Measurements from ENCODE around the gene SFXN5. TPM values are rescaled to one million over a fixed set of nuclear protein-coding genes. Genes with fewer than 3 reads are reported as not detected.
A peak's percentile ranks its signal among the peaks of the same experiment; 100 is the strongest.

Gene SFXN5
- total RNA-seq, 1 experiment from 2014 or later: 20.5 TPM

DNA sequence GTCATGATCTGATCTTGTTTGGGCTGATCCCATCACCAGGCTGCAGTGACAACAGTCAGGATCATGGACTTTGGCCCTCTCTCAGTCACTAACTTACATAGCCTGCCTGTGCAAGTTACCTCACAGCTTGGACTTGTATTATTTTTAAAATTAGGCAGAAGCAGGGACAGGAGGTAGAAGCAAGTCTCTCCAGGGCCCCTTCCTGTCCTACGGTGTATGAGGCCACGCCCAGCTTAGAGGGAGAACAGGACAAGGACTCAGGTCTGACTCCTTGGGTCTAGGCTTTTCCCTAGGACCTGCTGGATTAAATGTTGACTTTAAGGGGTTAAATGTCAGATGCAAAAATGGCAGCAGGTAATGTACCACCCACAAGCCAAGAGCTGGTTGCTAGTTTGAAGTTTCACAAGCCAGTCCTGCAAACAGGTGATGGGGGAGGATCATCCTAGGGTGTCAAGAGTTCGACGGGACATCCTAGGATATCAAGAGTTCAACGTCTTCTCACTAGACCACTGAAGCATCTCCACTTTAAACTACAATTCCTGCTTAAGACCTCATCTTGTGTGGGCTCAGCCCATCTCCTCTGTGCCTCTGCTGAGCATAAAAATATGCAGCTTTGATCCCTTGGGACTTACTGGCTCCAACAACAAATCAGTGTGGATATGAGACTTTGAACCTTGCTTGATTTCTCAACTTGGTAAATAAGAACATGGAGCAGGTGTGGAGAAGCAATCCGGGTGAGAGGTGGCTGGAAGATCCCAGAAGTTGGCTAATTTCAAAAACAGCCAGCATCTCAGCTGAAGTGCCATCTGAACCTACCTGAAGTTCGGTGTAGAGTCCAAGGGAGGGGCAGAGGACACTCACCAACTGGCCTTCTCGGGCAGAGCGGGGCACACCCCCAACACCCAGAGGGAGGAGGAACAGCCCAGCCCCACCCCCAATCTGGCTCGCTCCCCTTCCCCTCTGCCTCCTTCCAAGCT is 39.5 kb downstream of the SFXN5 start:
- H3K9me3 ChIP-seq (replicated peaks): no peaks in the 10 kb centered on the region
- no peak for DNase-seq
- H3K27ac ChIP-seq: no peak overlapping the region
- no peaks in the 10 kb centered on the region; the same call in 1 of the 2 replicates for H3K36me3 ChIP-seq
- H3K4me1 ChIP-seq: no peaks in the 10 kb centered on the region
- no peaks in the 10 kb centered on the region for H3K27me3 ChIP-seq
- no peak overlapping the region for H3K4me3 ChIP-seq

DNA sequence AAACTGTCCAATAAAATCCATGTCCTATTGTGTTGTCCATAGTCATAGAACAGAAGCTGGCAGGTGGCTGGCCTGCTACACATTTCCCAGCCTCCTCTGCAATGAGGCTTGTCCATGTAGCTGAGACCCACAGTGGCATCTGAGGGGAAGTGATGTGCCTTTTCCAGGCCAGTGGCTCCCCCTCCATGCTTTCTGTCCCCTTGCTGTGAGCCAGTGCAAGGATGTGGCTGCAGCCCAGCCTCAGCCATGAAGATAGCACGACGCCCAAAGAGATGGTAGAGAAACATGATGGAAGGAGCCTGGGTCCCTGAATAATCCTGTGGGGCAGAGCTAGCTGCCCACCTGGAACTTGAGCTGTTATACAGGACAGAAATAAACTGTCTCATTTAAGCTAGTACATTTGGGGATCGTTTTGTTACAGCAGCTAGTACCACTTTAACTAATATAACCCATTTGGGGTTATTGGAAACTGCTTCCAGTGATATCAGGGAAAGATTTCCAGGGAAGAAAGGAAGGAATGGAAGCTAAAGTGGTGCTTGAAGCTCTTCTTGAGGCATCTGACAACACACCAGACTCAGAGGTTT is 40.3 kb downstream of the SFXN5 start:
- no peaks in the 10 kb centered on the region for H3K27me3 ChIP-seq
- H3K36me3 ChIP-seq: no peaks in the 10 kb centered on the region; the same call in 1 of the 2 replicates
- no peak overlapping the region for H3K27ac ChIP-seq
- no peaks in the 10 kb centered on the region for H3K9me3 ChIP-seq (replicated peaks)
- no peak overlapping the region for H3K4me3 ChIP-seq
- no peak for DNase-seq
- no peaks in the 10 kb centered on the region for H3K4me1 ChIP-seq

DNA sequence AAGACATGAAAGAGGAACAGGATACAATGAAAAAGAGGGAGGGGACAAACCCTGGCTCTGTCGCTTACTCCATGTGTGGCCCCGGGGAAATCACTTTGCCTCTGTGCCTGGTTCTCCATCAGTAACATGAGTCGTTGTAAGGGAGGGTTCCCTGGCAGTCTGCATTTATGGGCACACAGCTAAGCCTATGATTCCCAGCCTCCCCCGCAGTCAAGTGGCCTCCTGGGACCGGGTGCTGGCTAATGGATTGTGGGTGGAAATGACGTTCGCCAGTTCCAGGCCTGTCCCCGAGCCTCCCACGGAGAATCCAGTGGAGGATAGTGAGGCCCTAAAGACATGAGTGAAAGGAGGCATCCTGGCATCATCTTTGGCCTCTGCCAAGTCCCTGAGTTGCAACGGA is 42.7 kb downstream of the SFXN5 start:
- Histone ChIP-seq H3K27me3 (no peaks in the 10 kb centered on the region), H3K4me3 (no peak overlapping the region), H3K9me3 (replicated peaks) (no peaks in the 10 kb centered on the region), H3K36me3 (no peaks in the 10 kb centered on the region; the same call in 1 of the 2 replicates), H3K27ac (no peak overlapping the region), H3K4me1 (no peaks in the 10 kb centered on the region)
- DNase-seq: peak; percentile 45

GRCh38 chr2:73027340-73027739 is 44.2 kb downstream of the SFXN5 start:
- no peak overlapping the region for H3K27ac ChIP-seq
- DNase-seq: no peak
- H3K4me3 ChIP-seq: no peak overlapping the region

GRCh38 chr2:73023497-73023896 is 48.0 kb downstream of the SFXN5 start:
- Histone ChIP-seq H3K4me3 (no peak overlapping the region), H3K27me3 (no peaks in the 10 kb centered on the region), H3K9me3 (replicated peaks) (no peaks in the 10 kb centered on the region), H3K4me1 (no peaks in the 10 kb centered on the region), H3K36me3 (peaks cover 4% of the 10 kb centered on the region), H3K27ac (no peak overlapping the region)
- no peak for DNase-seq

More at GRCh38 chr2:73027340-73027739, 44.2 kb downstream of the SFXN5 start:
- H3K36me3 ChIP-seq: no peaks in the 10 kb centered on the region; the same call in 1 of the 2 replicates
- no peaks in the 10 kb centered on the region for H3K4me1 ChIP-seq
- H3K27me3 ChIP-seq: no peaks in the 10 kb centered on the region
- no peaks in the 10 kb centered on the region for H3K9me3 ChIP-seq (replicated peaks)

GRCh38 chr2:73022024-73022568 is 49.4 kb downstream of the SFXN5 start:
- Histone ChIP-seq H3K4me1 (no peaks in the 10 kb centered on the region), H3K27ac (no peak overlapping the region), H3K4me3 (no peak overlapping the region), H3K27me3 (no peaks in the 10 kb centered on the region), H3K9me3 (replicated peaks) (no peaks in the 10 kb centered on the region), H3K36me3 (peaks cover 4% of the 10 kb centered on the region)
- no peak for DNase-seq

- no peak for DNase-seq
- Histone ChIP-seq H3K27me3 (no peaks in the 10 kb centered on the region), H3K27ac (no peak overlapping the region), H3K9me3 (replicated peaks) (no peaks in the 10 kb centered on the region), H3K36me3 (peaks cover 4% of the 10 kb centered on the region; the same call in 1 of the 2 replicates), H3K4me1 (no peaks in the 10 kb centered on the region), H3K4me3 (no peak overlapping the region)
These were observed 50.0 kb downstream of the SFXN5 start for GRCh38 chr2:73021371-73022010.

GRCh38 chr2:73020657-73021370 is 50.7 kb downstream of the SFXN5 start:
- H3K27ac ChIP-seq: no peak overlapping the region
- H3K27me3 ChIP-seq: no peaks in the 10 kb centered on the region
- no peaks in the 10 kb centered on the region for H3K9me3 ChIP-seq (replicated peaks)
- no peak overlapping the region for H3K4me3 ChIP-seq
- H3K4me1 ChIP-seq: no peaks in the 10 kb centered on the region
- no peak for DNase-seq
- H3K36me3 ChIP-seq: peaks cover 4% of the 10 kb centered on the region; the same call in 1 of the 2 replicates

GRCh38 chr2:73020306-73020656 is 51.2 kb downstream of the SFXN5 start:
- H3K27me3 ChIP-seq: no peaks in the 10 kb centered on the region
- H3K36me3 ChIP-seq: peaks cover 4% of the 10 kb centered on the region; the same call in 1 of the 2 replicates
- no peak for DNase-seq
- no peaks in the 10 kb centered on the region for H3K9me3 ChIP-seq (replicated peaks)
- H3K4me3 ChIP-seq: no peak overlapping the region
- H3K27ac ChIP-seq: no peak overlapping the region
- H3K4me1 ChIP-seq: no peaks in the 10 kb centered on the region

DNA sequence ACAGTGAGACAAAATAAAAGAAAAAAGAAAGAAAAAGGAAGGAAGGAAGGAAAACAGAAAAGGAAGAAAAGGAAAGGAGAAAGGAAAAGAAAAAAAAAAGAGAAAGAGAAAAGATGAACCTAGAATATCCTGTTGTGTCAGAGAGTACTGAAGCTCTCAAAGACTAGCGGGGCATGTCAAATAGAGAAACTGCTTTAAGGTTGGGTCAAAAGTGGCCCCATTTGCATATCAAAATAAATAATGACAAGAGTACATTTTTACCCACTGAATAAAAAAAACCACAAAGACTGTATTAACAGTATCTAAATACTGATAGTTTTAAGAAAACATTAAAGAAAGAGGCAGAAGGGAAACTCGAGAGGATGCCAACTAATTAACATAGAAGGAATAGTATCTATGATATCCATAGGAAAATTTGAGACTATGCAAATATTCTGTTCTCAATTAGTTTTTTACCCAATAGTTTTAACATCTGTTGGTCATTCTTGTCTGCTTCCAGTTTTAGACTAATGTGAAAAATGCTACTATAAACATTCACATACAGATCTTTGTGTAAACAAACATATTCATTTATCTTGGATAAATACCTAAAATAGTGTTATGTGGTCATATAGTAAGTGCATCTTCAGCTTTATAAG is 53.2 kb downstream of the SFXN5 start:
- Histone ChIP-seq H3K4me1 (no peaks in the 10 kb centered on the region), H3K27me3 (no peaks in the 10 kb centered on the region), H3K9me3 (replicated peaks) (no peaks in the 10 kb centered on the region), H3K4me3 (no peak overlapping the region), H3K36me3 (peaks cover 4% of the 10 kb centered on the region; the same call in 1 of the 2 replicates), H3K27ac (no peak overlapping the region)
- DNase-seq: no peak

- no peak overlapping the region for H3K4me3 ChIP-seq
- no peaks in the 10 kb centered on the region for H3K27me3 ChIP-seq
- H3K27ac ChIP-seq: peak overlapping the region; percentile 8; the same call in 1 of the 2 replicates
- no peak for DNase-seq
- H3K9me3 ChIP-seq (replicated peaks): no peaks in the 10 kb centered on the region
- no peaks in the 10 kb centered on the region for H3K4me1 ChIP-seq
- peaks cover 2% of the 10 kb centered on the region; the same call in 1 of the 2 replicates for H3K36me3 ChIP-seq
These were observed 57.6 kb downstream of the SFXN5 start for GRCh38 chr2:73013936-73014335.

- no peak for DNase-seq
- H3K27me3 ChIP-seq: no peaks in the 10 kb centered on the region
- no peak overlapping the region for H3K4me3 ChIP-seq
- peaks cover 5% of the 10 kb centered on the region; the same call in 1 of the 2 replicates for H3K36me3 ChIP-seq
- H3K27ac ChIP-seq: no peak overlapping the region
- H3K9me3 ChIP-seq (replicated peaks): no peaks in the 10 kb centered on the region
- no peaks in the 10 kb centered on the region for H3K4me1 ChIP-seq
These were observed 62.2 kb downstream of the SFXN5 start for GRCh38 chr2:73009177-73009839.

DNA sequence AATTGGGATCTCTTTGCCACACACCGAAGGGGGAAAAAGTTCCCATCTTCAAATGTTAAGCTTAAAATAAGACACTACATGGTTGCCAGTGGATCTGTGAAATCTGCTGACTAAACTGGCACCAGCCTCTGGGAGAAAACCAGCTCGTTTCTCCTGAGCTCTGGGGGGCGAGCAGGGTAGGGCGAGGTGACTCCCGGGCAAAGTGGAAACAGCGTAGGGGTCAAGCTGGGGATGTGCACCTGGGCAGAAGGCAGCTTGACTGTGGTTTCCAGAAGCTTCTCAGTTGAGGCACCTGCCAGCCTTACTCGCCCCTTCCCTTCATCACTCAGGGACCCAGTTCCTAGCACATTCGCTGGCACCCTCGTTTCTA is 62.8 kb downstream of the SFXN5 start:
- H3K27ac ChIP-seq: no peak overlapping the region
- no peak for DNase-seq
- H3K4me1 ChIP-seq: no peaks in the 10 kb centered on the region
- no peak overlapping the region for H3K4me3 ChIP-seq
- H3K27me3 ChIP-seq: no peaks in the 10 kb centered on the region
- no peaks in the 10 kb centered on the region for H3K9me3 ChIP-seq (replicated peaks)
- H3K36me3 ChIP-seq: peaks cover 5% of the 10 kb centered on the region; the same call in 1 of the 2 replicates
